NB4 (cell line): ENCODE results near the gene HOXB3.

Experiments used
- MYC ChIP-seq: IDR thresholded peaks from 2 replicates; pipeline ENCODE4 v1.6.1; 2011; ENCODE audit warnings: low read depth, low read length
- POLR2A ChIP-seq: IDR thresholded peaks from 2 replicates; pipeline ENCODE4 v1.6.1; 2011; ENCODE audit warnings: mild to moderate bottlenecking; ENCODE audit not compliant: insufficient read length; ENCODE audit errors: extremely low read depth
- TF ChIP-seq, protein P1 (sequence below): IDR thresholded peaks from one replicate; pipeline ENCODE4 v1.5.1; 2012; ENCODE audit warnings: low read depth, low read length

DNA sequence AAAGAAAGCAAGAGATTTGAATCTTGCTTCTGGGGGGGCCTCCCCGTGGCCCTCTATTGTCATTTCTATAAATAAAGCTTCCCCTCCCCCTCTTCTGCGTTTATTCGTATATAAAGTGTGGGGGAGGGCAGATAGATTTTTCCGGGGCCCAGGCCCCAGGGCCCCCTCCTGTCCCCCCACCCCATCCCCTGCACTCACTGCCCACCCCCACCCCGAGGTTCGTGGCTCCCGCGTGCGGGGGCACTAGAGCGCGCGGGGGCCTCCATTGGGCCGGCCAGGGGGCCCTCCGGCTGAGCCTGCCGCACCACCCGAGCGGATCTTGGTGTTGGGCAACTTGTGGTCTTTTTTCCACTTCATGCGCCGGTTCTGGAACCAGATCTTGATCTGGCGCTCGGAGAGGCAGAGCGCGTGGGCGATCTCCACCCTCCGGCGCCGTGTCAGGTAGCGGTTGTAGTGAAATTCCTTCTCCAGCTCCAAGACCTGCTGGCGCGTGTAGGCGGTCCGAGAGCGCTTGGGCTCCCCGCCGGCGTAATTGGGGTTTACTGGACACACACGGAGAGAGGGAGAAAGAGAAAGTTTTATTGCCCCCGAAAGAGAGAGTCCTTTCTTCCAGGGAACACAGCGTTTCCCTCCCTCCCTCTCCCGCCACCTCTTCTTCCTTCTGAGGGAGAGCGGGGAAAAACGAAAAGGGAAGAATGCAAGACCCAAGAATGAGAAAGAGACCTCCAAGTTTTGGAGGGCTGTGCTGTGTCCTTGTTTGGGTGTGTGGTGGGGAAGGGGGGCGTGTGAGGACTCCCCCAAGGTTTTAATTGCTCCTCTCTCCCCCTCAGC is 13.3 kb downstream of the HOXB3 start:
- no peak for TF ChIP-seq POLR2A
- TF ChIP-seq, protein P1, sequence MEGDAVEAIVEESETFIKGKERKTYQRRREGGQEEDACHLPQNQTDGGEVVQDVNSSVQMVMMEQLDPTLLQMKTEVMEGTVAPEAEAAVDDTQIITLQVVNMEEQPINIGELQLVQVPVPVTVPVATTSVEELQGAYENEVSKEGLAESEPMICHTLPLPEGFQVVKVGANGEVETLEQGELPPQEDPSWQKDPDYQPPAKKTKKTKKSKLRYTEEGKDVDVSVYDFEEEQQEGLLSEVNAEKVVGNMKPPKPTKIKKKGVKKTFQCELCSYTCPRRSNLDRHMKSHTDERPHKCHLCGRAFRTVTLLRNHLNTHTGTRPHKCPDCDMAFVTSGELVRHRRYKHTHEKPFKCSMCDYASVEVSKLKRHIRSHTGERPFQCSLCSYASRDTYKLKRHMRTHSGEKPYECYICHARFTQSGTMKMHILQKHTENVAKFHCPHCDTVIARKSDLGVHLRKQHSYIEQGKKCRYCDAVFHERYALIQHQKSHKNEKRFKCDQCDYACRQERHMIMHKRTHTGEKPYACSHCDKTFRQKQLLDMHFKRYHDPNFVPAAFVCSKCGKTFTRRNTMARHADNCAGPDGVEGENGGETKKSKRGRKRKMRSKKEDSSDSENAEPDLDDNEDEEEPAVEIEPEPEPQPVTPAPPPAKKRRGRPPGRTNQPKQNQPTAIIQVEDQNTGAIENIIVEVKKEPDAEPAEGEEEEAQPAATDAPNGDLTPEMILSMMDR, result no peak
- no peak for TF ChIP-seq MYC
